Activated CD4-positive, alpha-beta memory T cell treated with anti-CD3 and anti-CD28 coated beads for 36 hours (primary cell): ENCODE measurements around the gene SUPT5H. TPM values are rescaled to one million over a fixed set of nuclear protein-coding genes. Genes with fewer than 3 reads are reported as not detected.
A peak's percentile ranks its signal among the peaks of the same experiment; 100 is the strongest.

Source experiments
- CTCF ChIA-PET: fragments of 350-600 bp; sonication (Branson Sonifier 250); formaldehyde crosslinking; loops from one replicate; lab custom pipeline; 2021; ENCODE audit warnings: antibody characterized with exemption, inconsistent platforms; lab: Charles Lee
- POLR2A ChIA-PET: fragments of 350-600 bp; sonication (Branson Sonifier 250); formaldehyde crosslinking; loops from one replicate; lab custom pipeline; 2021; ENCODE audit warnings: antibody characterized with exemption; lab: Charles Lee
- DNase-seq: peaks from one replicate; pipeline ENCODE4 v3.0.0-alpha.2; 2020
- H3K27ac Mint-ChIP-seq: one replicate; pipeline ENCODE4 v1.8.0; 2021; ENCODE audit warnings: mixed read lengths
- H3K27me3 Mint-ChIP-seq: one replicate; pipeline ENCODE4 v1.8.0; 2021; ENCODE audit warnings: mixed read lengths
- H3K36me3 Mint-ChIP-seq: one replicate; pipeline ENCODE4 v1.8.0; 2021; ENCODE audit warnings: mixed read lengths
- H3K4me1 Mint-ChIP-seq: one replicate; pipeline ENCODE4 v1.8.0; 2021; ENCODE audit warnings: low read depth, mixed read lengths
- H3K4me3 Mint-ChIP-seq: one replicate; pipeline ENCODE4 v1.8.0; 2021; ENCODE audit warnings: mild to moderate bottlenecking, mixed read lengths
- H3K9me3 Mint-ChIP-seq: one replicate; pipeline ENCODE4 v1.8.0; 2021; ENCODE audit warnings: mixed read lengths
- intact Hi-C: fragments of 100-400 bp; cut with micrococcal nuclease; formaldehyde crosslinking; loops from one replicate; pipeline ENCODE4 v1.15.1; 2023
- total RNA-seq, 2 experiments: library from RNA; stranded (reverse); gene quantifications; one replicate each; pipeline ENCODE4 v1.2.3, GENCODE V29; 2021

Gene SUPT5H
- total RNA-seq, 2 experiments from 2014 or later, result 180 to 183 TPM

DNA sequence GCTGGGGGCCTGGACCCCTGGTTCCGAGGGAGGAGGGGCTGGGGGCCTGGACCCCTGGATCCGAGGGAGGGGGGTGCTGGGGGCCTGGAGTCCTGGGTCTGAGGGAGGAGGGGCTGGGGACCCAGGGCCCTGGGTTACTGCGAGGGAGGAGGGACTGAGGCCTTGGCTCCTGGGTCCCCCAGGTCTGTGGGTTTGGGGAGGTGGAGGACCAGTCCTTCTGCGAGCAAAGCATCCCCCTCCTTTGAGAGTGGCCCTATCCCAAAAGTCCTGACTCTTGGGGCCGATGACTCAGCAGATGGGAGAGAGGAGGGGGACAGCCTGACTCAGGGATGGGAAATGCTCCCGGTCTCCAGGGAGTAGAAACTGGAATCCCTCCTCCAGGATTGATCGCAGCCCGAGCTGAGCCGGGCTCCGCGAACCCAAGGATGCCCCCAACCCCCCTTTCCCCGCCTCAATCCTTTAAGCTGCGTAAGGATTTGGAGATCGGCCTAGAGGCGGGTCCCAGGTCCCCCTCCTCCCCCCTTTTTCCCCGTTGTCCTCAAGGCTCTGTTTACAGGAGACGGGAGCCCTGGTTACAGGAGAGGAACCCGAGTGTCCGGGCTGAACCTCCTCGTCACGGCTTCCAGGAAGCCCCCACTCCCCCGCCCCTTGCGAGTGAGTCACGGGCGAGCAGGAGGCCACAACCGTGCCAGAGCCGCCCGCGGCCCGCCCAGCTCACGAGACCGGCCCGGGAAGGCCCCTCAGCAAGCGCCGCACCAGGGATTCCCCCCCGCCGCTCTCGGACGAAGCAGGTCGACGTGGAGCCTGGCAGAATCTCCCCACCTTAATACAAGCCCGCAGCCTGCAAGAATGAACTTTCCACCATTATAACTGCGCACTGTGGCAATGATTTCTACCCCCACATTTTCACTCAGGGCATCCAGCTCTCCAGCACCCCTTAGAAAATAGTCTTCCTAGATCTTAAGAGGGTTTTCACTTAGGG lies 41.8 kb upstream of the SUPT5H start:
- peak; percentile 99 for DNase-seq
- H3K9me3 Mint-ChIP-seq, result no peaks in the 10 kb centered on the region
- peak overlapping the region; percentile 78 for H3K4me3 Mint-ChIP-seq
- POLR2A ChIA-PET, result interaction anchor here (1.0 to 3.9 kb wide), 6 partner anchors 8 to 42 kb away, joined by 4 to 28 read pairs (median 14); partner anchors contain the start of genes MED29, PAF1, PLEKHG2 and RPS16
- H3K36me3 Mint-ChIP-seq, result peaks cover 26% of the 10 kb centered on the region
- CTCF ChIA-PET, result interaction anchor here (0.6 to 1.2 kb wide), 4 partner anchors 8 to 1013 kb away, joined by 3 to 5 read pairs (median 4); partner anchors contain the start of gene PLEKHG2
- intact Hi-C loops, result loop anchor here (5.0 kb wide), 2 partner anchors 551 to 1859 kb away; partner anchors contain the start of gene HNRNPUL1
- no peaks in the 10 kb centered on the region for H3K27me3 Mint-ChIP-seq
- H3K27ac Mint-ChIP-seq, result peak overlapping the region; percentile 94
- peaks cover 55% of the 10 kb centered on the region for H3K4me1 Mint-ChIP-seq

DNA sequence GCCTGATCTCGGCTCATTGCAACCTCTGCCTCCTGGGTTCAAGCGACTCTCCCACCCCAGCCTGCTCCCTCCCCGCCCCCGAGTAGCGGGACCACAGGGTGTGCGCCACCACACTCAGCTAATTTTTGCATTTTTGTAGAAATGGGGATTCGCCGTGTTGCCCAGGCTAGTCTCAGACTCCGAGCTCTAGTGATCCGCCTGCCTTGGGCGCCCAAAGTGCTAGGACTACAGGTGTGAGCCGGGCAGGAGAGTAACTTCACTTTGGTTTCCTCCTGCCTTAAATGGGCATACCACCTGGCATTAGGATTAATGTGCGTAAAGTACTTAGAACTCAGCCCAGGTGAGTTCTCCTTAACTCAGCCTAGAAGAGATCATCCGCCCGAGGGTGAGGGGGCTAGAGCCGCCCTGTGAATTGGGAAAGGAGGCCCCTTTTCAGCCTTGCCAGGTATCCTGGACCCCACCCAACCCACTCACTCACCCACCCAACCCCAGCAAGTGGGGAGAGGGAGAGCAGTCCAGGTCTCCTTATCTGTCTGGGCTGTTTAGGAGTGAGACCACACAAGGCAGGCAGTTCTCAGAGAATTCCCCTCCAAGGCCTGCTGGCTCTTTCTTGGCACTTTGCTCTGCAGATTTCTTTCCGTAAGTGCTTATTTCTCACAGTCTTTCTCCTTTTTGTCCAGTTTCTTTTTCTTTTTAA lies 40.0 kb upstream of the SUPT5H start:
- intact Hi-C loops, result no loop called here
- H3K27me3 Mint-ChIP-seq, result no peaks in the 10 kb centered on the region
- peak overlapping the region; percentile 85 for H3K4me3 Mint-ChIP-seq
- H3K36me3 Mint-ChIP-seq, result peaks cover 30% of the 10 kb centered on the region
- POLR2A ChIA-PET, result interaction anchor here (2.3 to 3.9 kb wide), 2 partner anchors 30 kb away, joined by 22 read pairs; partner anchors contain the start of gene RPS16
- H3K27ac Mint-ChIP-seq, result peak overlapping the region; percentile 94
- H3K4me1 Mint-ChIP-seq, result peaks cover 44% of the 10 kb centered on the region
- CTCF ChIA-PET, result interaction anchor here (4.5 kb wide), 1 partner anchor 8 kb away, joined by 54 read pairs; no protein-coding TSS in a partner anchor
- H3K9me3 Mint-ChIP-seq, result no peaks in the 10 kb centered on the region
- no peak for DNase-seq

DNA sequence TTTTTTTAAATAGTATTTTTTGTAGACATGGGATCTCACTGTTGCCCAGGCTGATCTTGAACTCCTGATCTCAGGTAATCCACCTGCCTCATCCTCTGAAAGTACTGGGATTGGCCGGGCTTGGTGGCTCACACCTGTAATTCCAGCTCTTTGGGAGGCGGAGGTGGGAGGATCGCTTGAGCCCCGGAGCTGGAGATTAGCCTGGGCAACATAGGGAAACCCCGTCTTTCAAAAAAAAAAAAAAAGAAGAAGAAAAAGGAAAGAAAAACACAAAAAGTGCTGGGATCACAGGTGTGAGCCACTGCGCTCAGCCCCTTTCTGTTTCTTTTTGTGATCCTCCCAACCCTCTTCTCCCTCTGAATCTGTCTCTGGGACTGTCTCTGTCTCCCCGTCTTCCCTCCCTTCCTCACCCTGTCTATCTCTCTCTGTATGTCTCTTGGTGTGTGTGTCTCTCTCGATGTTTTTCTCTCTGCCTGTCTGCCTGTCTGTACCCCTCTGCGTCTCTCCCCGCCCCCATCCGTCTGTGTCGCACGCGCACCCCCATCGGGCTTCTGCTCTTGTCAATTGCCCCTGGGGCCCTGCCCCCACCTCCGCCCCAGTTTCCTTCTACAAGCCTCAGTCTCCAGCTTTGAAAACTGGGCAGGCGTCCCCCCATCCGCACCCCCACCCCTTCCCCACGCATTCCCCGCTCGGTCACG lies 39.3 kb upstream of the SUPT5H start:
- H3K36me3 Mint-ChIP-seq, result peaks cover 30% of the 10 kb centered on the region
- ChIA-PET CTCF (interaction anchor here (0.7 to 4.5 kb wide), 3 partner anchors 8 to 30 kb away, joined by 4 to 54 read pairs (median 5); partner anchors contain the start of genes MED29, PAF1 and RPS16), POLR2A (interaction anchor here (1.1 to 4.0 kb wide), 5 partner anchors 8 to 125 kb away, joined by 3 to 53 read pairs (median 22); partner anchors contain the start of genes MED29, PAF1 and RPS16)
- no peaks in the 10 kb centered on the region for H3K27me3 Mint-ChIP-seq
- intact Hi-C loops, result no loop called here
- no peaks in the 10 kb centered on the region for H3K9me3 Mint-ChIP-seq
- peak overlapping the region; percentile 94 for H3K27ac Mint-ChIP-seq
- H3K4me1 Mint-ChIP-seq, result peaks cover 45% of the 10 kb centered on the region
- peak; percentile 90 for DNase-seq
- peak overlapping the region; percentile 85 for H3K4me3 Mint-ChIP-seq

DNA sequence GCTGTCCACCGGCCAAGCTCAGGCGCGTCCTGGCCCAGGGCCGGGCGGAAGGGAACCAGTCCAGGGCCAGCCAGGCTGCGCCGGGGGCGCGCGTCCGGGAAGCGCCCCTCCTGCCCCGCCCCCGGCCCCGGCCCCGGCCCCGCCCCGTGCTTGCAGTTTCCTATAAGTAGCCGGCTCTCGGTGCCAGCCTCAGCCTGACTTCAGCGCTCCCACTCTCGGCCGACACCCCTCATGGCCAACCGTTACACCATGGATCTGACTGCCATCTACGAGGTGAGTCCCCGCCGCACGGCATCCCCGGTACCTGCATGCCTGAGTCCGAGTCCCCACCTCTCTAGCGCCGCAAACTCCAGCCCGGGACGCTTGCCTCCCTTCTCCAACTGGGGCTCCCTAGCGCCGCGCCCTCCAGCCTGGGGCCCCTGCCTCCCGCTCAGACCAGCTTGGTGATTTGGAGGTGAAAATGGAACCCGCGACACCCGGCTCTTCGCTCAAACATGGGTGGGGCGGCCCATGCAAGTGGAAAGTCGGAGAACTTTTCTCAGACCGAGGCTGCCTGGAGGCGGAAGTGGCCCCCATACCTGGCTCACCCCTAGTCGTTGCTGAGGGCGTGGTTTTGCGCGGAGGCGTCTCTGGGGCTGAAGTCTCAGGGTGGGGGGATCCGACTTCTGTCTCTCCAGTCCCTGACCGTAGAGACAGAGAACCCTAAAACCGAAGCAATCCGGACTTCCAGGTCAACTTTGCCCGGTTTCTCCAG lies 38.5 kb upstream of the SUPT5H start, which contains the start of gene ZFP36:
Gene ZFP36 (plus strand): TSS at position 192 of the 754 bp plus-strand sequence. CDS start 58 bp downstream, at position 250.
- H3K27ac Mint-ChIP-seq, result peak within 1 kb of the TSS; percentile 96
- ChIA-PET POLR2A (interaction anchor here (1.1 to 4.0 kb wide), 5 partner anchors 9 to 124 kb away, joined by 3 to 53 read pairs (median 22); partner anchors contain the start of genes MED29, PAF1 and RPS16), CTCF (interaction anchor here (0.7 to 4.5 kb wide), 4 partner anchors 9 to 29 kb away, joined by 3 to 54 read pairs (median 4); partner anchors contain the start of genes MED29, PAF1 and RPS16)
- peak; percentile 93 for DNase-seq
- H3K27me3 Mint-ChIP-seq, result no peaks in the 10 kb centered on the region
- no peaks in the 10 kb centered on the region for H3K9me3 Mint-ChIP-seq
- peak within 1 kb of the TSS; percentile 85 for H3K4me3 Mint-ChIP-seq
- intact Hi-C loops, result no loop called here
- H3K4me1 Mint-ChIP-seq, result peaks cover 44% of the 10 kb centered on the region
- peaks cover 30% of the 10 kb centered on the region for H3K36me3 Mint-ChIP-seq

DNA sequence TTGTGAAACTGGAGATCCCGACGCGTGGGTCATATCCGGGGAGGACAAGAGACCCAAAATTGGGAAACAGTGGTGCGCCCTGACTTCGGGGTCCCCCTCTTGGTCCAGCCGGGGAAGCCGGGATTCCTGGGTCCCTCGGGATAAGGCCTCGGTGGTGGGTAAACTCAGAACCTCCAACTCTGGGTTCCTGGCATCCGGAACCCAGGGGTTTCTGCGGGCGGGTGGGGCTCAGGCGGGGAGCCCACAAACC lies 38.0 kb upstream of the SUPT5H start:
- Mint-ChIP-seq H3K27me3 (peaks cover 3% of the 10 kb centered on the region), H3K4me3 (peak overlapping the region; percentile 85), H3K27ac (peak overlapping the region; percentile 96), H3K36me3 (peaks cover 33% of the 10 kb centered on the region), H3K9me3 (no peaks in the 10 kb centered on the region), H3K4me1 (peaks cover 39% of the 10 kb centered on the region)
- CTCF ChIA-PET, result interaction anchor here (1.0 to 4.5 kb wide), 3 partner anchors 9 to 16 kb away, joined by 3 to 54 read pairs (median 5); partner anchors contain the start of genes MED29 and PAF1
- no peak for DNase-seq
- intact Hi-C loops, result no loop called here
- POLR2A ChIA-PET, result interaction anchor here (0.9 to 4.0 kb wide), 6 partner anchors 9 to 124 kb away, joined by 3 to 53 read pairs (median 16); partner anchors contain the start of genes MED29, PAF1 and RPS16

DNA sequence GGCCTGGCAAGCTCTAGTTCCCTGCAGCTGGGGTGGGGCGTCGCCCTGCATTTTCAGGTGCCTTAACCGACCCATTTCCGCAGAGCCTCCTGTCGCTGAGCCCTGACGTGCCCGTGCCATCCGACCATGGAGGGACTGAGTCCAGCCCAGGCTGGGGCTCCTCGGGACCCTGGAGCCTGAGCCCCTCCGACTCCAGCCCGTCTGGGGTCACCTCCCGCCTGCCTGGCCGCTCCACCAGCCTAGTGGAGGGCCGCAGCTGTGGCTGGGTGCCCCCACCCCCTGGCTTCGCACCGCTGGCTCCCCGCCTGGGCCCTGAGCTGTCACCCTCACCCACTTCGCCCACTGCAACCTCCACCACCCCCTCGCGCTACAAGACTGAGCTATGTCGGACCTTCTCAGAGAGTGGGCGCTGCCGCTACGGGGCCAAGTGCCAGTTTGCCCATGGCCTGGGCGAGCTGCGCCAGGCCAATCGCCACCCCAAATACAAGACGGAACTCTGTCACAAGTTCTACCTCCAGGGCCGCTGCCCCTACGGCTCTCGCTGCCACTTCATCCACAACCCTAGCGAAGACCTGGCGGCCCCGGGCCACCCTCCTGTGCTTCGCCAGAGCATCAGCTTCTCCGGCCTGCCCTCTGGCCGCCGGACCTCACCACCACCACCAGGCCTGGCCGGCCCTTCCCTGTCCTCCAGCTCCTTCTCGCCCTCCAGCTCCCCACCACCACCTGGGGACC lies 37.6 kb upstream of the SUPT5H start:
- ChIA-PET POLR2A (interaction anchor here (0.9 to 4.0 kb wide), 6 partner anchors 10 to 123 kb away, joined by 3 to 53 read pairs (median 16); partner anchors contain the start of genes MED29, PAF1 and RPS16), CTCF (interaction anchor here (1.0 to 4.5 kb wide), 3 partner anchors 10 to 17 kb away, joined by 3 to 54 read pairs (median 3); partner anchors contain the start of genes MED29 and PAF1)
- H3K9me3 Mint-ChIP-seq, result no peaks in the 10 kb centered on the region
- peak overlapping the region; percentile 96 for H3K27ac Mint-ChIP-seq
- peak; percentile 79 for DNase-seq
- peaks cover 3% of the 10 kb centered on the region for H3K27me3 Mint-ChIP-seq
- peaks cover 32% of the 10 kb centered on the region for H3K36me3 Mint-ChIP-seq
- peaks cover 38% of the 10 kb centered on the region for H3K4me1 Mint-ChIP-seq
- intact Hi-C loops, result no loop called here
- peak overlapping the region; percentile 85 for H3K4me3 Mint-ChIP-seq

DNA sequence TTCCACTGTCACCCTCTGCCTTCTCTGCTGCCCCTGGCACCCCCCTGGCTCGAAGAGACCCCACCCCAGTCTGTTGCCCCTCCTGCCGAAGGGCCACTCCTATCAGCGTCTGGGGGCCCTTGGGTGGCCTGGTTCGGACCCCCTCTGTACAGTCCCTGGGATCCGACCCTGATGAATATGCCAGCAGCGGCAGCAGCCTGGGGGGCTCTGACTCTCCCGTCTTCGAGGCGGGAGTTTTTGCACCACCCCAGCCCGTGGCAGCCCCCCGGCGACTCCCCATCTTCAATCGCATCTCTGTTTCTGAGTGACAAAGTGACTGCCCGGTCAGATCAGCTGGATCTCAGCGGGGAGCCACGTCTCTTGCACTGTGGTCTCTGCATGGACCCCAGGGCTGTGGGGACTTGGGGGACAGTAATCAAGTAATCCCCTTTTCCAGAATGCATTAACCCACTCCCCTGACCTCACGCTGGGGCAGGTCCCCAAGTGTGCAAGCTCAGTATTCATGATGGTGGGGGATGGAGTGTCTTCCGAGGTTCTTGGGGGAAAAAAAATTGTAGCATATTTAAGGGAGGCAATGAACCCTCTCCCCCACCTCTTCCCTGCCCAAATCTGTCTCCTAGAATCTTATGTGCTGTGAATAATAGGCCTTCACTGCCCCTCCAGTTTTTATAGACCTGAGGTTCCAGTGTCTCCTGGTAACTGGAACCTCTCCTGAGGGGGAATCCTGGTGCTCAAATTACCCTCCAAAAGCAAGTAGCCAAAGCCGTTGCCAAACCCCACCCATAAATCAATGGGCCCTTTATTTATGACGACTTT lies 36.8 kb upstream of the SUPT5H start:
- POLR2A ChIA-PET, result interaction anchor here (0.7 to 4.0 kb wide), 7 partner anchors 11 to 38 kb away, joined by 3 to 53 read pairs (median 9); partner anchors contain the start of genes MED29, PAF1 and RPS16
- CTCF ChIA-PET, result interaction anchor here (0.6 to 4.5 kb wide), 3 partner anchors 11 to 186 kb away, joined by 3 to 54 read pairs (median 3); partner anchors contain the start of genes MED29 and PAF1
- Mint-ChIP-seq H3K27me3 (peaks cover 3% of the 10 kb centered on the region), H3K4me1 (peaks cover 38% of the 10 kb centered on the region), H3K27ac (peak overlapping the region; percentile 96), H3K4me3 (peak overlapping the region; percentile 85), H3K36me3 (peaks cover 32% of the 10 kb centered on the region), H3K9me3 (no peaks in the 10 kb centered on the region)
- intact Hi-C loops, result no loop called here
- peak; percentile 46 for DNase-seq

DNA sequence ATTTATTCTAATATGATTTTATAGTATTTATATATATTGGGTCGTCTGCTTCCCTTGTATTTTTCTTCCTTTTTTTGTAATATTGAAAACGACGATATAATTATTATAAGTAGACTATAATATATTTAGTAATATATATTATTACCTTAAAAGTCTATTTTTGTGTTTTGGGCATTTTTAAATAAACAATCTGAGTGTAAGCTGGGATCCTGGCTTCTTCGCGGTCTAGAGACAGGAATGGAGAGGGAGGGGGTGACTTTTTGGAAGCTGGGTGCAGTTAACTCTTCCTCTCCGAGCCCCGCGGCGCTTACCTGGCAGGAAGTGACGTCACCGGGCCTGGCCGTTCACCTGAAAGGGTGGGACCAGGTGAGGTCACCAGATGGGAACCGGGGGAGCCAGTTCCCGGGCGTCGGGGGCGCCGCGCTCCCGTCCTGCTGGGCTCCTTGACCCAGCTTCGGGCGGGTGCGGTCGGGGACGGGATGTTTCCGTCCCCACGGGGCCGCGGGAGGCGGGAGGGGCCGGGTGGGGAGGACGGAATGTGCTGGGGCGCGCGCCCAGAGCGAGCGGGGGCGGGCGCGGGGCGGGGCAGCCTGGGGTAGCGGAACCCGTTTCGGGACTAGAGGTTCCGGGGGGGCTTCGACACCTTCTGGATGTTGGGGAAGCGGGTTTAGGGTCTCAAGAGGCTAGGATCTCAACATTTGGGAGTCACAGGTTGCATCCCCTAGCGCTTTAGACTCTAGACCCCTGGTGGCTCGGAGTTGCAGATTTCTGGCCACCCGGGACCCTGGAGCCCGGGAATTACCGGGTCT lies 36.0 kb upstream of the SUPT5H start:
- ChIA-PET CTCF (interaction anchor here (0.6 to 4.5 kb wide), 2 partner anchors 12 to 187 kb away, joined by 3 to 54 read pairs; no protein-coding TSS in a partner anchor), POLR2A (interaction anchor here (1.4 to 4.0 kb wide), 4 partner anchors 11 to 26 kb away, joined by 5 to 53 read pairs (median 22); partner anchors contain the start of genes MED29, PAF1 and RPS16)
- peaks cover 40% of the 10 kb centered on the region for H3K36me3 Mint-ChIP-seq
- peak; percentile 91 for DNase-seq
- H3K4me1 Mint-ChIP-seq, result peaks cover 41% of the 10 kb centered on the region
- intact Hi-C loops, result loop anchor here (5.0 kb wide), 1 partner anchor 197 kb away; no protein-coding TSS in a partner anchor
- peaks cover 3% of the 10 kb centered on the region for H3K27me3 Mint-ChIP-seq
- H3K9me3 Mint-ChIP-seq, result no peaks in the 10 kb centered on the region
- H3K27ac Mint-ChIP-seq, result peak overlapping the region; percentile 96
- peak overlapping the region; percentile 85 for H3K4me3 Mint-ChIP-seq
